Right lobe of liver (tissue), 4 donors: ENCODE results near the gene GALR1.

ENCODE experiments used
- CTCF ChIP-seq, 4 donors: fragments of 200-600 bp in 3 of 4; fragments of 450-650 bp in 1 of 4; IDR thresholded peaks; one replicate each; pipeline versions ENCODE4 v1.5.1 to v1.8.0; 2016 to 2022; ENCODE audit warnings: antibody characterized with exemption in 4 of 4, mild to moderate bottlenecking in 2 of 4
- POLR2A ChIP-seq: fragments of 450-650 bp; IDR thresholded peaks from one replicate; pipeline ENCODE4 v1.6.1; 2017; ENCODE audit warnings: antibody characterized with exemption, mild to moderate bottlenecking
- donor health status: DM: no; HTN: no; CAD: no.
- donor health status: DM: no; HTN: no; CAD: no.
- donor health status: DM: no; HTN: yes; CAD: no.

- no peak for TF ChIP-seq CTCF (IDR thresholded peaks at IDR 0.05)
- TF ChIP-seq POLR2A = no peak
These were observed 13.8 kb downstream of the GALR1 start for GRCh38 chr18:77263466-77263763.
